HG02840 (cell line): ENCODE results near the gene DNAI7.

Experiments used
- ATAC-seq: cut with Tn5 transposase; IDR thresholded peaks from one replicate; pipeline ENCODE4 v1.9.1; 2021; ENCODE audit warnings: mild to moderate bottlenecking, moderate library complexity, moderate number of reproducible peaks; ENCODE audit not compliant: unreplicated experiment, low FRiP score

Gene DNAI7

GRCh38 chr12:25184132-25184531 is 10.8 kb downstream of the DNAI7 start:
- ATAC-seq: no peak

GRCh38 chr12:25182765-25183164 is 12.2 kb downstream of the DNAI7 start:
- ATAC-seq: no peak

DNA sequence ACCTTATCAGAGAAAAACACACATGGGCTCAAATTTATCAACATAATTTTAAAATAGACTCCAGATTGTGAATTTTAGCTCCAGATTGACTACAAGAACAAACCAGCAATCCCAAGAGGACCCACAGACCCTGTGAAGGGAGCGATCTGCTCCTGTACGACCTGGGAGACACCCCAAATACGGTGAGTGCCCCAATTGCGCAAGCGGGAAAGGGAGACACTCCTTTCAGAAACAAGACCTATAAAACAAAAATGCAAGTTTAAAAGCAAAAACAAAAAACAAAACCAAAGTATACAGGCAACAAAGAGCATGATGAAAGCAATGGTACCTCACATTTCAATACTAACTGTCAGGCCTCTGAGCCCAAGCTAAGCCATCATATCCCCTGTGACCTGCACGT is 32.1 kb downstream of the DNAI7 start:
- ATAC-seq: no peak

DNA sequence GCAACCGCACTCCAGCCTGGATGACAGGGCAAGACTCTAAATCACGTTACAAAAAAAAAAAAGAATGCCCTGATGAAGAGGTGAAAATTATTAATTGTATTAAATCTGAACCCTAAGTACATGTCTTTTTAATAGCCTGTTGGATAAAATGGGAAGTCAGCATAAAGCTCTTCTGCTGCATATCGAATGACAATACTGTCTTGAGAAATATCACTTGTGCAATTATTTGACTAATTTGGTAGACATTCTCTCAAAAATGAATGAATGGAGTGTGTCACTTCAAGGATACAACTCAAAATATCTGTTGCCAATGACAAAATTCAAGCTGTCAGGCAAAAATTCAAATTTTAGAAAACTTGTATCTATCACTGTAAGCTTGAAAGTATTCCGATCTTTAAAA is 38.9 kb downstream of the DNAI7 start:
- ATAC-seq: no peak

DNA sequence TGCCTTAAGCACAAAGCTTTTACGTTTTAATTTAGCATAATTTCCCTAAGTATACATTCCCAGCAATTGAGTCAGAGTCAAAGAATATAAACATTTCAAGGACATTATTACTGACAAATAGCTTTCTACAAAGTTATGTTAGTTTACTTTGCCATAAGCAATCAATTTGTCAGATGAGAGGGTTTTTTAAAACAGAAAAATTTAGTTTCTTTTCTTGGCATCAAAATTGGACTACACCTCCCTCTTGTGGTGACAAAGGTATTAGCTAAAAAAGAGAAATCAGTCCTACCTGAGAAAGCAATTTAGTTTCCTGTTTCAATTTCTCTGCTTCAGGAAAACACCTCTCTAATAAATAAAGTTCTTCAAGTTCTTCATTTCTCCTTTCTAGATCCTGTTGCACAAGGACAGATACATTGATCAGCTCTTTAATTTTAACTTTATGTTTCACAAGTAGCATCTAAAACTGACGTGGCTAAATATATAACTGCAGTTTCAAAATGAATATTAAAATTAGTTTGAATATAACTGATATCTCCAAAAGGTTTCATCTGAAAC is 39.9 kb downstream of the DNAI7 start:
- no peak for ATAC-seq

- ATAC-seq: no peak
Measured at GRCh38 chr12:25152055-25152454, 42.9 kb downstream of the DNAI7 start.

- no peak for ATAC-seq
Measured at GRCh38 chr12:25151476-25151875, 43.5 kb downstream of the DNAI7 start.

GRCh38 chr12:25146686-25147085 is 48.3 kb downstream of the DNAI7 start:
- no peak for ATAC-seq

- ATAC-seq: no peak
Measured at GRCh38 chr12:25135531-25136154, 59.3 kb downstream of the DNAI7 start.

- no peak for ATAC-seq
Measured at GRCh38 chr12:25131270-25131669, 63.7 kb downstream of the DNAI7 start.

DNA sequence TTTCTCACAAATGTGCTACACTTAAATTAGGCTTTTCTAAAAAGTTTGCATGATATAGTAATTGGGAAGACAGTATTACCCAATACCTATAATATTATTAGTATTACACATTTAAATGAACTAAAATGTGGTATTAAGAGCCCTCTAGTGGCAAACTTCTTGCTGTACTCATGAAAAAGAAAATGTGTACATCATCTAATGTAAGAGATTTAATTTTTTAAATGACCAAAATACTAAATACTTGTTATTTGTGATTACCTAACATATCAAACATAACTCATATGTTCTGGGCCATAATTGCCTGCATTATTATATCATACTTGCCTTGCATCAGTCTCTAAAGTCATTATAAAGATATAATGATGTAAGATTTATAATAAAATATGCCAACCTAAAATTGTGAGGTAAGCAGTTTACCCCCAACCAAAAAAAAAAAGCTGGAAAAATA is 64.2 kb downstream of the DNAI7 start:
- ATAC-seq: no peak

DNA sequence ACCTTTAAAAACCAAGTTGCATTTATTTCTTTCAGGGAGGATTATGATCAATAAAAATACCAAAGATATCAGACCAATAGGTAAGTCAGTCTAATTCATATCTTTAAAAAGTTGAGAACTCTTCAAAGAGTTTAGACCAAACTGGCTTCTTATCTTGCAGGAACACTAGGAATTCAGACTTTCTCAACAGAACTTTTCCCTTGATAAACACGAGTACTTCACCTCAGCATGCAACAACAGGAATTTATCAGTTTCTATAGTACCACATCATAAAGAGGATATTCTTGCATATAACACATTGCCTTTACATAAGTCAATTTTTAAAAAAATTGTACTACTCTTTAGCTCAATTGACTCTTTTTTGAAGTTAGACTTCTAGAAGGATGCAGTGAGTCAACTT is 68.2 kb downstream of the DNAI7 start:
- no peak for ATAC-seq

DNA sequence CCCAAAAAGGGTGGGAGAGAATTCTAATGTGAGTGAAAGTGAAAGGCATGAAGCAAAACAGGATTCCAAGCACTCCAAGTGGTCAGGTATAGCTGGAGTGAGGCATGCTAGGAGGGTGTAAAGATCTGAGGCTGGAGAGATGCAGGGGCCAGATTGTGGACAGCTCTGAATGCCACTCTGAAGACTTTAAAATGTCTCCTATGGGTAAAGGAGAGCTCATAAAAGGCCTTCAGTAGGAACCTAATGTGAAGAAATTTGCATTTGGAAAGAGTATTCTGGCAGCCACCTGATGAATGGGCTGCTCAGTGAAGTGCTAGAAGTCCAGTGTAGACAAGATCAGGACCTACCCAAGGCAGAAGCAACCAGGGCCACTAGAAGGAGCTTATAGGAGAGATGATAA is 68.9 kb downstream of the DNAI7 start:
- ATAC-seq: no peak

- no peak for ATAC-seq
Measured at GRCh38 chr12:25124493-25124892, 70.5 kb downstream of the DNAI7 start.

GRCh38 chr12:25123126-25123525 is 71.8 kb downstream of the DNAI7 start:
- no peak for ATAC-seq

DNA sequence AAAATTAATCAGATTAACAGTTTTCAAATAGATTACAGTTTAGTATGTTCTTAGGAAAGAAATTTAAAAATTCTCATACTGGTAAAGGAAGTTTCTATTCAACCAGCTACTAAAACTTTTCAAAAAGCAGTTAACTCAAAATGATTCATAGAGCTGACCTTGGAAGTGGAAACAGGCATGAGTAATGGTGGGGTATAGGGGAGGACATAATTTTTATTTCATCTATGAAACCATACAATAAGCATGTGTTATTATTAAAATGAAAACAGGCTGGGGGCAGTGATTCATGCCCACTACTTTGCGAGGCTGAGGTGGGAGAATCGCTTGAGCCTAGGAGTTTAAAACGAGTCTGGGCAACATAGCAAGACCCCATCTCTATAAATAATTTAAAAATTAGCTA is 73.0 kb downstream of the DNAI7 start:
- ATAC-seq: no peak

DNA sequence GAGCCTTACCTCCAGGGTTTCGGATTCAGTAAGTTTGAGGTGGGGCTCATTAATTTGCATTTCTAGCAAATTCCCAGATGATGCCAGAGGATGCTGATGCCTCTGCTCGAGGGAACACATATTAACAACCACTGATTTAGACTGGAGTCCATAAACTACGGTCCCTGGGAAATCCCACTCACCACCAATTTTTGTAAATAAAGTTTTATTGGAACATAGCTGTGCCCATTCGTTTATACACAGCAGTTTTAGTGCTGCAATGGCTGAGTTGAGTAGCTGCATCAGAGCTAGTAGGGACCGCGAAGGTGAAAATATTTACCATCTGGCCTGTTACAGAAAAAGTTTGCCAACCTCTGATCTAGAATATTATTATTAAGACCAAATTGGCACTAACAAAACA is 73.8 kb downstream of the DNAI7 start:
- no peak for ATAC-seq

DNA sequence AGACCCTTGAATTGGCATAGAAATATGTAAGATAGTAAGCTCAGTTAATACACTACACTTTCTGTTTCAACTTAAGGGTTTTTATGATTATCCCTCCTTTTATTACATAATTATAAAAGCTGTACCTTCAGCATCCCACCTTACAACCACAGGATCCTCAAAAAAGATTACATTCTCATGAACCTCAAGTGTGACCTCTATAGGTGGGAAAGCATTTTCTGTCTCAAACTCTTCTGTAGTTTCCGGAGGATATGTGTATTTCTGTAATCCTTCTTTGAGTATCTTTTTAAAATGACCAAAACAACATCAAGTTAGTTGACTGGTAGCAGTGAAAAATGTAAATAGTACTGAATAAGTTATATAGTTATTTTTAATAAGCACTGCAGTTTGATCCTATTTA is 75.9 kb downstream of the DNAI7 start:
- ATAC-seq: no peak

DNA sequence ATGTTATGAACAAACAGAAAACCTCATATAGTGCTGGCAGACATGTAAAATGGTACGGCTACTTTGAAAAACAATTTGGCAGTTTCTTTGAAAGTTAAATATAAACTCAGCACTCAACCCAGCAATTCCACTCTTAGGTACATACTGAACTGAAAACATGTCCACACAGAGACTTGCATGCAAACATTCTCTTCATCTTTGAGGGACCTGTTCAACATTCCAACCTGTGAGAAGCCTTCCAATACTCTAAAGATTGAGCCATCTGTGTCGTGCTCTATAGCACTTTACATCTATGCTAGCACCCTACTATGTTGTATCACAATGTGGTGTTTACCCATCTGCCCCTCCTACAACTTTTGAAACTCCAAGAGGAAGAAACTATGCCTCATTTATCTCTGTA is 79.3 kb downstream of the DNAI7 start:
- ATAC-seq: no peak

GRCh38 chr12:25113651-25114050 is 81.3 kb downstream of the DNAI7 start:
- ATAC-seq: no peak

- no peak for ATAC-seq
Measured at GRCh38 chr12:25110260-25110659, 84.7 kb downstream of the DNAI7 start.

GRCh38 chr12:25107920-25108319 is 87.0 kb downstream of the DNAI7 start:
- ATAC-seq: peak; percentile 90

- no peak for ATAC-seq
Measured at GRCh38 chr12:25106818-25107217, 88.1 kb downstream of the DNAI7 start.
